RCC 7860 (cell line): ENCODE measurements around the gene ADGRB3.

Source experiments
- DNase-seq: peaks from one replicate; pipeline ENCODE4 v3.0.0-alpha.2; 2015; ENCODE audit warnings: low spot score
- FAIRE-seq: peaks from 2 replicates; lab custom pipeline; 2012; peaks lifted over from hg19 to GRCh38; lab: Jason Lieb, UNC

The ADGRB3 gene

DNA sequence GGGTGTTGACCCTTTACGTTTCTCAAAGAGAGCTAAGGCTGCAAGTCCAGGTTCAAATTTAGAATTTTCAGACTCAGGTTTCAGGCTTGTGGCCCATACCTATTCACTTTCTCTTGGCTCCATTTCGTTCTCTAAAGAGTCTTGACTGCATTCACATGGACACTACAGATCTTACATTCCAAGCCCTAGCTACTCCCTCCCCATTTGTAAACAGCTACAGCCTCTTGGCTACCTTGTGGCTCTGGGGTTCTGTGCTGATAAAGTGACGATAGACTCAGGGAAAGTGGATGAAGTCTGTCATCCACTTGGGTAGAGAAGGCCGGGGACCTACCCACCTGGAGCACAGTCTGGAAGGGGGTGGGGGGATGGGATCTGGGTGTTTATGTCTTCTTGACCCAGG lies 658.4 kb downstream of the ADGRB3 start:
- no peak for FAIRE-seq
- DNase-seq: no peak

GRCh38 chr6:69294407-69294806 lies 659.3 kb downstream of the ADGRB3 start:
- FAIRE-seq (no peak), DNase-seq (no peak)

DNA sequence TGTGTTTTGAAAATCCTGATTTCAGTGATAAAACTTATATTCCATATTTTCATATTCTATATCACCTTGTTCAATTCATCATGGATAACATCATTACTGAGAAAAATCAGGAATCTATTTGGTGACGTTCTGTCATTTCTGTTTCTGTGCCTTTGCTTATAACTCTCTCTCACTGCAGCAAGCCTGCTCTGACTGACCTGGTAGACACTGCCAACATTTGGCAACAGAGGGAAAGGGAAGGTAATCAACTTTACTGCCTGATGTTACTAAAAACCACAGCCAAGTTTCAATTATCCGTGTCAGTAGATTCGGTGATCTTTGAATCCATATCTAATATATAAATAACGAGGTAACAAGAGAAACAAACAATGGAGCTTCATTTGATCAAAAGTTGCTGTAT lies 659.8 kb downstream of the ADGRB3 start:
- no peak for FAIRE-seq
- DNase-seq: no peak

DNA sequence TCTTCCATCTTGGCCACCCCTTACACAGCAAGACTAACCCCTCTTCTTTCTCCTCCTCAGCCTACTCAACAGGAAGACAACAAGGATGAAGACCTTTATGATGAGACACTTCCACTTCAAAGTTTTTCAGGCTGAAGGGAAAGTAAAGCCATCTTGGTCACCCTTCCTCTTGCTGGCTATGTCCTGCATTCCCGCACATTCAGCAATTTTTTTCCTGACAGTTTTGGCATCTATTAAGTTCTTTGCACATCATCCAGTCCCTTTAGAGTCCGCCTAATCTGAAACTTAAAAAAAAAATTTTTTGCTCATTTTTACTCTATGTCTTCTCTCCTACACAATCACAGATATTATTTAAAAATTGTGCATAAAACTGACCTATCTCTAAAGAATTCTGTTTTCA lies 668.3 kb downstream of the ADGRB3 start:
- FAIRE-seq (no peak), DNase-seq (no peak)

DNA sequence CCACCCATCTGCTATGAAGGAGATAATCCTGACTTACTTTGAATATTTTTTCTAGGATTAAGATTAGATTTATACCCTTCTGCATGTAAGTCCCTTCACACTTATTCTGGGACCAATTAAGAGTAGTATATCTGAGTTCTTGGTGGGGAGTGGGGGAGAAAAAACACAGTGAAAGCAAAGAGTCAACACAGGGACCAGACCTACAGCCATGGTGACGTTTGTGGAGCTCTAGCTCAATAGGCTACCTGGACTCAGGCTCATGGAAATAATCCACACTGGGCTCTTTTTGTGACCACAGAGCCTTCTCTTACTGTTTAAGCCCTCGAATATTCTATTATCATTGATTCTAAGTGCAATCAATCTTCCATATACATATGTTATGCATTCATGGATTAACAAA lies 670.4 kb downstream of the ADGRB3 start:
- FAIRE-seq (no peak), DNase-seq (no peak)

DNA sequence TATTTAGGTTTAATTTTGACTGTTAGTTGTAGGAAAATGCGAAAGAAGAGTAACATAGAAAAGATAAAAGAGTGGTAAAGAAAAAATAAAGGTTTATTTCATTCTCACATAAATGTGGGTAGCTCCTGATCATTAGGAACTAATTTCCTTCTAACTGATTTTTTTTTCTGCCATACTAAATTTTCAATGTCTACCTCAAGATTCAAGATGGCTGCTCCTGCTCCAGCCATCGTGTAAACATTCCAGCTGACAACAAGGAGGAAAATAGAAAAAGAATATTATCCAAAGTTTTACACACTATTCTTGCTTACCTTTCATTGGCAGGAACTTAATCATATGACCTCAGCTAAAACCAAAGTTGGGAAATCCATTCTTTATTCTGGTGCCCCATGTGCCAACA lies 673.5 kb downstream of the ADGRB3 start:
- DNase-seq (no peak), FAIRE-seq (no peak)

DNA sequence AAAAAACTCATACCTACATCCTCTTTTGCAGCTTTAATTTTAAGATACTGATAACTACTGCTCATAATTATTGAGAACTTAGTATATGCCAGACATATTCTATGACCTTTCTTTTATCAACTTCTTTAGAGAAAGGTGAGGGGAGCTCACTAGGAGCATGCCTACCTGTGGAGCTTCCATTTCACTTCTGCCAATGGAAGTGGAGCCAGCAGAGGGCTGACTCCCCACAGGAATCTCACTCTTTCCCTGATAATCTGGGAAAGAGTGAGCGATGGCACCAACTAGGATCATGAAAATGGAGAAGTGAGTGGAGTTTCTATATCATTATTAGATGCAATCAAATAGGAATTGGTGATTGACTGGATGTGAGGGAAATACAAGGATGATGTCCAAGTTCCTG lies 676.8 kb downstream of the ADGRB3 start:
- no peak for DNase-seq
- FAIRE-seq: no peak

DNA sequence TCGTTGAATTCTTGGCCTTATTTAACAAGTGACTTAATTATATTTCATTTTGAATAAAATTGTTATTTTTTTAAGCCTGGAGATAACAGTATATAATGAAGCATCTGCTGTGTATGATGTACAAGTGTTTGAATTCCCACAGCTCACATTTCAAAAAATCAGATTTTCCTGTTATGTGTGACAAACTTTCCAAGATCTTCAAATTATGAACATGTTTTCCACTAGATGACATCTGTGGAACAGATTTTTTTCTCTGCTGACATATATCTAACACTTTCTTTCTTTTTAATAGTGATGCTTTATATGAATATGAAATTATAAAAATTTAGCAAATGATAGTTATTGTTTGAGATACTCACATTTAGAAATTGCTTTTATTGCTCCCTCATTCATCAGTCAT lies 678.9 kb downstream of the ADGRB3 start:
- no peak for FAIRE-seq
- no peak for DNase-seq

GRCh38 chr6:69314531-69314930 lies 679.4 kb downstream of the ADGRB3 start:
- DNase-seq (no peak), FAIRE-seq (no peak)

GRCh38 chr6:69331886-69332285 lies 696.8 kb downstream of the ADGRB3 start:
- FAIRE-seq: no peak
- DNase-seq: no peak

GRCh38 chr6:69337311-69337710 lies 702.2 kb downstream of the ADGRB3 start:
- DNase-seq (no peak), FAIRE-seq (no peak)

DNA sequence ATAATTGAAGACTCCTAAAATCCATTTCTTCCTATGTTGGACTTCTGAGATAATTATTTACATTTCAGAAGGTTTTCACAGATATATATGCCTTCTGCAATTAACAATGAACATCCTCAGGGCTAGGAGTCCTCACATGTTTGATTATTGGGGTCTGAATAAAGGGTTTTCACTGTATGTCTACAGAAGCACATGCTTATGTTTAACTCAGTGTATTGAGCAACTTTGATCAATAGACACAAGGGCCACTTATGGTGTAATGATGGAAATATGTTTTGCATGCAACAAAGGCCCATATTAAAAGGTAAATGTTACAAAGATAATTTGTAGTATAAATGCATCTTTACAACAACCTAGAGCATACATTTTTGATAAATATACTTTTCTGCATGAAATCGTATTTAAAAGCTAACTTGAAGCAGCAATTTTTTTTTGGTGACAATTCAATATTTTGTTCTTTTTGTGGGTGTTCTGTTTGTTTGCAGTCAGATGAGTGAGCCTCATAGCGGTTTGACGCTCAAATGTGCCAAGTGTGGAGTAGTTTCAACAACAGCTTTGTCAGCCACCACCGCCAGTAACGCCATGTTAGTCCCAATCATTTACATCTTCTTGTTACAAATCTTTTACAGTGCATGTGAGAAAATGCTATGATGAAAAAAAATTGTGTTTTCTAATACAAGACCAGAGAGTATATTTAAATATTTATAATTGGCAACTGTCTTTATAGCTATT lies 703.5 kb downstream of the ADGRB3 start:
- no peak for DNase-seq
- FAIRE-seq: no peak

- FAIRE-seq (no peak), DNase-seq (no peak)
Measured at GRCh38 chr6:69339163-69339550, 704.1 kb downstream of the ADGRB3 start.

DNA sequence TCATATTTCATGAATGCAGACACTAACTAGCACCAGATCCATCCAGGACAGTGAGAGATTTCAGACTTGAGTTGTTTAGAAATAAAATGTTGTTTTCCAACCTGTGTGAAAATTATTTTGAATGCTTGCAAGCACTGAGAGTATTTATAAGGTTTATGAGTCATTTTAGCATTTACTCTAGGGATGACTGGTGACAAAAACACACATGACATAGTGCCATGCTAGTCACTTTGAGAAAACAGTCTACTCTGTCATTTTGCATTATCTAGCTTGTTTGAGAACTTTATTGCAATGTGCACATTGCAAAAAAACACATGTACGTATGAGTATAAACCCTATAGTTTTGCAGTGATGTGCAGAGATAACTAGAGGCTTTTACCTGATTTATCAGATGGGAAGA lies 705.1 kb downstream of the ADGRB3 start:
- no peak for FAIRE-seq
- no peak for DNase-seq

DNA sequence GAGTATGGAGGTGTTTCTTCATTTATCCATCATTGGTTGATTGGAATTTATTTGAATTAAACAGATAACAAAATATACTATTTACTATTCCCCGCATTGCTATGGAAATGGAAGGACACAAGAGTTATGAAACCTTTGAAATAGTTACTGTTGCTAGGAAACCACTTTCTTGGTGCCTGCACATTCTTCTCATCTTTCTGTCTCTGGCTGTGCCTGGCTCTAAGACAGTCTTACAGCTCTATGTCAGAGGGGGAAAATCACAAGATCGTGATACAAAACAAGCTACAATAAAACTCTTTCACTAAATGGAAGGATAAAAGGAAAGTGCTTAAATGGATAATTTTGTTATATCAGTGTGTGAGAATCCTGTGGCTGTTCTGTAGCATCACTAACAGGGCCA lies 708.8 kb downstream of the ADGRB3 start:
- no peak for DNase-seq
- no peak for FAIRE-seq

DNA sequence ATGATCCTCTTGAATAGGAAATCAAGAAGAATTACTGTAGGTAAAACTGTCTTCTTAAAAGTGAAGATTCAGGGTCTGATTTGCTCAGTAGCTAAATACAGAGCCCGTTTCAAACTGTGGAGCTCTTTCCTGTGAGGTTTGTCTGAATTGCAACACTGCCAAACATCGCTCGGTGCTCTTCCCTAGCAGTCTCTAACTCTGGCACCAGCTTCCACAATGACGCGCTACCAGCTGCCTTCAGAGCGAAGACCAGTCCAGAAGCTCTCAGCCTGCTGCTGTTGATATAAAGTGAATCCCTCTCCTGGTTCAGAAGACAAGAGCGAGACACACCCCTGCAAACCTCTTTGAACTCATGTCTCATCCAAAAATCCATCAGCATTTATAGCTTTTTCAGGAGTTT lies 714.7 kb downstream of the ADGRB3 start:
- no peak for FAIRE-seq
- DNase-seq: no peak

GRCh38 chr6:69362209-69362608 lies 727.1 kb downstream of the ADGRB3 start:
- DNase-seq (no peak), FAIRE-seq (no peak)

- no peak for DNase-seq
- no peak for FAIRE-seq
Measured at GRCh38 chr6:69366831-69367230, 731.7 kb downstream of the ADGRB3 start.

DNA sequence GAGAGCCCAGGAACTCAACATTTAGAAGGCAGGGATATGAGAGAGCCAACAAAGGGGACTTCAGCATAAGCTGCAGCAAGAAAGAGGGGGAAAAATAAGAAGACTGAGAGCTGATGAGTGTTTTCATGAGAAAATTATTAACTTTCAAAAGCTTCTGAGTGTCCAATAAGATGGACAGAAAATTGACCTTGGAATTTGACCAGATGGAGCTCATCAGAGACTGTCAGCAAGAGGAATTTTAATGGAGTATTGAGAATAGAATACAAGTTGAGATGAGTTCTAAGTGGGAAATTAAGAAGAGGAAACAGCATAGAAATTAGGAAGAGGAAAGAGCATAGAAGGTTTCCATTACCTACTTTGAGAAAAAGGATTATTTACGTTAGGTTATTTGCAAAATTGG lies 733.5 kb downstream of the ADGRB3 start:
- no peak for DNase-seq
- no peak for FAIRE-seq

DNA sequence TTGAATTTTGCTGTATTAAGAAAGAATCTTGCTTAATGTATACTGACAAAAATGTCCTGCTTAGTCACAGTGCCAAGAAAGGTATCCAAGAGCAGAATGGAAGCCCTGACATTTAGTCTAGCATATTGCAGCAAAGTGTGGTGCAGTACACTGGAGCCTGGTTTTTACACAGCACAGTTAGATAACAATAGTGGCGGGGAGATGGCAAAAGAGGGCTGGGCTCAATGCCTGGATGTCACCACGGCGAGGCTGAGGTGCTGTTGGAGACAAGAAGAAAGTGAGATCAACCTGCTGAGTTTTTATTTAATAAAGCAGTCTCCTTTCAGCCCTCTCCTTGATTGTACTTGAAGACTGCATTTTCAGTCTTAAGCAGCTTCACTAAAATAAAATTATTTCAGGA lies 735.7 kb downstream of the ADGRB3 start:
- no peak for FAIRE-seq
- DNase-seq: no peak

DNA sequence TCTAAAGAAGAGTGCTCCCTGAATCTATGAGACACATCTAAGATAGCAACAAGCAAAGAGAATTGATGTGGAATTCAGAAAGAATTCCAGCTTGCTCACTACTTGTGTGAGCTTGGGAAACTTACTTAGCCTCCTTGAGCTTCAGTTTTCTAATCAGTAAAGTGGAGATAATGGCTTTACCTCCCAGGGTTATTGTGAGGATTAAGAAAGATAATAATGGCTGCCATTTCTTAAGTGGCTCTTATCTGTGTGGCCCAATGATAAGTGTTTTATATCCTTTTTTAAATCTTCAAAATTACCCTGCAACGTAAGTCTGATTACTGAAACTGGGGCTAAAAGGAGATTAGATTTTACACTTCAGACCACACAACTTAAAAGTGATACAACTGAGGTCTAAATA lies 743.2 kb downstream of the ADGRB3 start:
- FAIRE-seq (no peak), DNase-seq (no peak)

DNA sequence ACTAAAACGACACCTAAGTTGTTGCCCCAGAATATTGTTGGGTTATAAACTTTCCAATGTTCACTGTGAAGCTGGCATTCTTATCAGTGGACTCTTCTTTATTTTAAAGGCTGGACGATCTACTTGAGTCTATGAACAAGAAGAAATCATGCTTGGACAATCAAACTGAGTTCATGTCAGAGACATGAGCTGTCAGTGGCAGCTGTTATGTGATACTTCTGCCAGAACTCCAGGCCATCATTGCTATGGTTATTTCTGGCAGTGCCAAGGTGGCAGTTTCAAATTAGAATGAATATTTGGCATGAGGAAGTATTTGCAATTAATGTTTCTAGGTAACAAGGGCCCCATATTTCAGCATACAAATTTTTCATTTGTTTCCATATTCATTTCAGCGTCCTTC lies 744.4 kb downstream of the ADGRB3 start:
- no peak for FAIRE-seq
- DNase-seq: no peak

GRCh38 chr6:69383627-69384026 lies 748.5 kb downstream of the ADGRB3 start:
- DNase-seq (no peak), FAIRE-seq (no peak)
